ENCODE results near the gene CD47. TPM values are rescaled to one million over a fixed set of nuclear protein-coding genes. Genes with fewer than 3 reads are reported as not detected.

CD47 gene
- 310 TPM for total RNA-seq

GRCh38 chr3:108090701-108091497 lies at the start of gene CD47:
TSS of gene CD47 (minus strand) at chr3:108091031. CDS start at chr3:108090908, 123 bp downstream.

Other genes with a start within 250 kb of the CD47 start
- 57.7 TPM for gene IFT57, start 131.4 kb upstream of the CD47 start, total RNA-seq
- gene HHLA2, start 205.5 kb upstream of the CD47 start, total RNA-seq = not detected